Right cardiac atrium (tissue), 5 donors: ENCODE data around the gene FRAT2. TPM values are rescaled to one million over a fixed set of nuclear protein-coding genes. Genes with fewer than 3 reads are reported as not detected.

Experiments
- ATAC-seq, 2 donors: fragments of 200-7000 bp; cut with Tn5 transposase; one replicate each; pipeline versions ENCODE4 v1.8.0 to v1.9.1; 2020; ENCODE audit warnings: moderate library complexity in 2 of 2, mild to moderate bottlenecking in 1 of 2
- DNase-seq, 3 donors: peaks; one replicate each; pipeline ENCODE4 v3.0.0-alpha.2; 2020
- H3K27ac ChIP-seq: one replicate; pipeline ENCODE4 v1.5.1; 2013; ENCODE audit warnings: mild to moderate bottlenecking, low read length, control low read depth, moderate library complexity
- H3K27me3 ChIP-seq: one replicate; pipeline ENCODE4 v1.6.1; 2013; ENCODE audit not compliant: control insufficient read depth, insufficient read depth
- H3K4me1 ChIP-seq: one replicate; pipeline ENCODE4 v1.6.1; 2013; ENCODE audit warnings: low read length; ENCODE audit not compliant: control insufficient read depth, insufficient read depth
- H3K4me3 ChIP-seq: one replicate; pipeline ENCODE4 v1.5.1; 2013; ENCODE audit warnings: low read length, control low read depth
- H3K9me3 ChIP-seq: one replicate; pipeline ENCODE4 v1.6.1; 2013; ENCODE audit warnings: low read length; ENCODE audit not compliant: control insufficient read depth
- WGBS: extraction: QIAGEN DNeasy Blood & Tissue Kit; methylation state at CpG from one replicate; pipeline ENCODE4 v1.1.7; 2013; 5-methylcytosine and 5-hydroxymethylcytosine counted together
- intact Hi-C, 4 donors: fragments of 100-400 bp; cut with DNase I; formaldehyde crosslinking; loops; one replicate each; pipeline versions ENCODE4 v1.11.0 to v1.14.0; 2022 to 2023
- polyA plus RNA-seq: library from polyadenylated mRNA; stranded (reverse); fragments of 200-250 nt; gene quantifications from one replicate; pipeline ENCODE4 v1.2.3, GENCODE V29; 2013
- total RNA-seq, 4 donors: library from RNA; stranded (reverse); fragmentation: NEBNext Ultra II Directional; extraction: Animal tissue kit (Norgen Biotek cat#: 25700); gene quantifications; one replicate each; pipeline ENCODE4 v1.2.1, GENCODE V29; 2021
- donor health status: healthy with polysubstance abuse.
- donor health status: DM: no; HTN: yes; CAD: no.
- donor health status: DM: no; HTN: no; CAD: no.
- donor health status: DM: no; HTN: yes; CAD: no; lungs with severe emphysema.
- donor health status: DM: yes; HTN: yes; CAD: no.

FRAT2 gene
- total and polyA plus RNA-seq, 5 donors = 3.4 to 7.6 (median 7.4) TPM

GRCh38 chr10:97336006-97336405, 1.5 kb upstream of the FRAT2 start:
- DNase-seq = no peak
- intact Hi-C loops = loop anchor here in 1 of 4 donors (10.0 kb wide), 1 partner anchor 51 kb away; no protein-coding TSS in a partner anchor
- no peaks in the 10 kb centered on the region for H3K27me3 ChIP-seq

GRCh38 chr10:97335188-97335619, 675 bp upstream of the FRAT2 start:
- DNase-seq (peak in 2 of 3 donors; percentile 66 to 67), ATAC-seq (no peak)
- intact Hi-C loops = loop anchor here in 1 of 4 donors (10.0 kb wide), 1 partner anchor 50 kb away; no protein-coding TSS in a partner anchor

More at GRCh38 chr10:97336006-97336405, 1.5 kb upstream of the FRAT2 start:
- peaks cover 8% of the 10 kb centered on the region for H3K4me1 ChIP-seq
- no peak overlapping the region for H3K27ac ChIP-seq
- no peak overlapping the region for H3K4me3 ChIP-seq
- ATAC-seq = no peak
- no peaks in the 10 kb centered on the region for H3K9me3 ChIP-seq
- WGBS = 65% methylated on average over 5 of the region's 5 CpGs

GRCh38 chr10:97333601-97334369, 744 bp downstream of the FRAT2 start:
- Histone ChIP-seq H3K27ac (peak overlapping the region; percentile 59), H3K4me1 (peaks cover 8% of the 10 kb centered on the region), H3K4me3 (peak overlapping the region; percentile 67), H3K27me3 (no peaks in the 10 kb centered on the region), H3K9me3 (no peaks in the 10 kb centered on the region)
- ATAC-seq = peak; percentile 7 to 22
- under 1% methylated on average over 89 of the region's 89 CpGs for WGBS
- intact Hi-C loops = loop anchor here in 2 of 4 donors (5.0 to 10.0 kb wide), 2 partner anchors 41 to 49 kb away; partner anchors contain the start of gene ARHGAP19 (in 1 of the 2)
- DNase-seq = peak; percentile 50 to 82 (median 80)

More at GRCh38 chr10:97335188-97335619, 675 bp upstream of the FRAT2 start:
- Histone ChIP-seq H3K9me3 (no peaks in the 10 kb centered on the region), H3K27me3 (no peaks in the 10 kb centered on the region), H3K4me1 (peaks cover 8% of the 10 kb centered on the region), H3K27ac (no peak overlapping the region), H3K4me3 (peak overlapping the region; percentile 67)
- 5% methylated on average over 25 of the region's 25 CpGs for WGBS

- H3K4me3 ChIP-seq = peak overlapping the region; percentile 67
- peaks cover 10% of the 10 kb centered on the region for H3K4me1 ChIP-seq
- ATAC-seq = no peak
- no peaks in the 10 kb centered on the region for H3K27me3 ChIP-seq
- peak in 1 of 3 donors; percentile 61 for DNase-seq
- no peaks in the 10 kb centered on the region for H3K9me3 ChIP-seq
- 3% methylated on average over 7 of the region's 7 CpGs for WGBS
- H3K27ac ChIP-seq = peak overlapping the region; percentile 59
- intact Hi-C loops = loop anchor here in 2 of 4 donors (5.0 to 10.0 kb wide), 2 partner anchors 41 to 48 kb away; partner anchors contain the start of gene ARHGAP19 (in 1 of the 2)
These were observed 1.3 kb downstream of the FRAT2 start for GRCh38 chr10:97333351-97333600.

GRCh38 chr10:97332591-97333350, 1.8 kb downstream of the FRAT2 start:
- Histone ChIP-seq H3K27ac (peak overlapping the region; percentile 59), H3K9me3 (no peaks in the 10 kb centered on the region), H3K4me1 (peaks cover 10% of the 10 kb centered on the region), H3K4me3 (peak overlapping the region; percentile 67), H3K27me3 (no peaks in the 10 kb centered on the region)
- ATAC-seq (peak; percentile 41 to 43), DNase-seq (peak in 2 of 3 donors; percentile 26 to 62)
- intact Hi-C loops = loop anchor here in 2 of 4 donors (5.0 to 10.0 kb wide), 2 partner anchors 40 to 48 kb away; partner anchors contain the start of gene ARHGAP19 (in 1 of the 2)
- WGBS = 10% methylated on average over 18 of the region's 18 CpGs

GRCh38 chr10:97331153-97331703, 3.3 kb downstream of the FRAT2 start:
- Histone ChIP-seq H3K27ac (no peak overlapping the region), H3K4me1 (peaks cover 7% of the 10 kb centered on the region), H3K27me3 (no peaks in the 10 kb centered on the region), H3K9me3 (no peaks in the 10 kb centered on the region), H3K4me3 (peak overlapping the region; percentile 67)
- whole genome bisulfite sequencing = 66% methylated on average over 6 of the region's 6 CpGs
- DNase-seq (no peak), ATAC-seq (no peak)
- intact Hi-C loops = loop anchor here in 2 of 4 donors (5.0 to 10.0 kb wide), 2 partner anchors 39 to 46 kb away; partner anchors contain the start of gene ARHGAP19 (in 1 of the 2)

- H3K27me3 ChIP-seq = no peaks in the 10 kb centered on the region
- DNase-seq (peak in 1 of 3 donors; percentile 65), ATAC-seq (no peak)
- no peak overlapping the region for H3K4me3 ChIP-seq
- H3K9me3 ChIP-seq = no peaks in the 10 kb centered on the region
- H3K27ac ChIP-seq = no peak overlapping the region
- 72% methylated on average over 5 of the region's 5 CpGs for WGBS
- peaks cover 7% of the 10 kb centered on the region for H3K4me1 ChIP-seq
- intact Hi-C loops = loop anchor here in 2 of 4 donors (5.0 to 10.0 kb wide), 2 partner anchors 37 to 45 kb away; partner anchors contain the start of gene ARHGAP19 (in 1 of the 2)
These were observed 4.8 kb downstream of the FRAT2 start for GRCh38 chr10:97329766-97330165.

- 67% methylated on average over 3 of the region's 3 CpGs for WGBS
- Histone ChIP-seq H3K27me3 (no peaks in the 10 kb centered on the region), H3K27ac (no peak overlapping the region), H3K9me3 (no peaks in the 10 kb centered on the region), H3K4me1 (peaks cover 7% of the 10 kb centered on the region), H3K4me3 (no peak overlapping the region)
- DNase-seq = no peak
- intact Hi-C loops = no loop called here
- ATAC-seq = no peak
These were observed 5.7 kb downstream of the FRAT2 start for GRCh38 chr10:97328646-97329453.

- no peak for ATAC-seq
- H3K4me3 ChIP-seq = no peak overlapping the region
- H3K9me3 ChIP-seq = no peaks in the 10 kb centered on the region
- WGBS = 79% methylated on average over 7 of the region's 7 CpGs
- no peaks in the 10 kb centered on the region for H3K27me3 ChIP-seq
- peaks cover 5% of the 10 kb centered on the region for H3K4me1 ChIP-seq
- no peak overlapping the region for H3K27ac ChIP-seq
- DNase-seq = no peak
- intact Hi-C loops = no loop called here
These were observed 6.9 kb downstream of the FRAT2 start for GRCh38 chr10:97327348-97328294.
